ENCODE results near the gene TSPO2.
"Not testable (repeated sequence)": the region's sequence is repeated elsewhere in the genome, so short reads cannot be mapped to it uniquely, and the experiment has no call there.

Gene TSPO2, protein sequence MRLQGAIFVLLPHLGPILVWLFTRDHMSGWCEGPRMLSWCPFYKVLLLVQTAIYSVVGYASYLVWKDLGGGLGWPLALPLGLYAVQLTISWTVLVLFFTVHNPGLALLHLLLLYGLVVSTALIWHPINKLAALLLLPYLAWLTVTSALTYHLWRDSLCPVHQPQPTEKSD

DNA sequence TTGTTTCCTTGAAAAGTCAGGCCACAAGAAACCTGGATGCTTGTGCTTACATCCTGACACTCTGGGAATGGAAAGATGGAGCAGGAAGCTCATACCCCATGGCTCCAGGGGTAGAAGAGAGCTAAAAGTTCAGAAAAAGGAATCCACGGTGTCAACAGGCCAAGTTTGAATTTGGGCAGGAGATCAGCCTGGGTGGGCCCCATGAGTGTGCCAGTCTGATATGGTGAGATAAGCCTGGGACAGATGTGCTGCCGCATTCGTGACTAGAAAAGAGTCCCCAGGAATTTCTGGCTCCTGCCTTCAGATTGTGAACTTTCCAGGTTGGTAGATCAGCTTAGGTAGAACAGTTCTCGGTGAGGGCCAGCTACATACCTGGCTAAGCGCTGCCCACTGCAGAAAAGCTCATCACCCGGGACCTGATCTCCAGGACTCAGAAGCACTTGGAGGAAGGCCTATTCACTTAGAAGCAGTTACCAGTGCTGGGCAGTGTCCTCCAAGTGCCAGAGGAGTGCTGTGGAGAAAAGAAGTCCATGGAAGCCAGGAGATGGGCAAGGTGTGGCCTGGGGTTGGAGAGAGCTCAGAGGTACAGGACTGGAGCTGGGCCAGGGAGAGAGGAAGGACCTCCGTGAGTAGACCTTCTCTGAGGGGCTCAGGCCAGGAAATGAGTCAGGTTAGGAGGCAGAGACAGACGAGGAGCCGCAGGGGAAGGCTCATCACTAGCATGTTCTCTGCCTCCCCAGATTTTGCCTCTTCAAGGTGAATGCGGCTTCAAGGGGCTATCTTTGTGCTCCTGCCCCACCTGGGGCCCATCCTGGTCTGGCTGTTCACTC lies at the start of gene TSPO2:
Gene TSPO2 (plus strand): TSS at position 242 of the 830 bp plus-strand sequence. CDS start 519 bp downstream, at position 761.
- DNase-seq (ENCODE audit: low spot score), result no peak
- FAIRE-seq, result no peak

DNA sequence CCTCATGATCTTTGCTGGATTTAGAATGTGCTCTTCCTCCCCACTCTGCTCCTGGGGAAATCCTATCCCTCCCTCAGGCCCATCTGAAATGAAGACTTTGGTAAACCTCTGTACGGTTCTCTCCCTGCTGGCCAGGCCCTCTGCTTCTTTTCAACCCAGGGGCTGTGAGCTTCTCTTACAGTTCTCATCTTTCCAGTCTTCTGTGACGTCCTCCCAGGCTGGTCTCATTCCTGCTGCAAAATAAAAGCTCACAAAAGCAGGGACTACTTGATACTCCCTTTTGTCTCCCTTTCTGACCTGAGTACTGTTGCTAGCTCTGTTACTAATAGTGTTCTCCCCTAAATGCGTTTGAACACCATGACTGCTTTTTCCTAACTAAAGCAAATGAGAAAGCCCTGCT lies 49.5 kb upstream of the TSPO2 start:
- DNase-seq (ENCODE audit: low spot score), result no peak

DNA sequence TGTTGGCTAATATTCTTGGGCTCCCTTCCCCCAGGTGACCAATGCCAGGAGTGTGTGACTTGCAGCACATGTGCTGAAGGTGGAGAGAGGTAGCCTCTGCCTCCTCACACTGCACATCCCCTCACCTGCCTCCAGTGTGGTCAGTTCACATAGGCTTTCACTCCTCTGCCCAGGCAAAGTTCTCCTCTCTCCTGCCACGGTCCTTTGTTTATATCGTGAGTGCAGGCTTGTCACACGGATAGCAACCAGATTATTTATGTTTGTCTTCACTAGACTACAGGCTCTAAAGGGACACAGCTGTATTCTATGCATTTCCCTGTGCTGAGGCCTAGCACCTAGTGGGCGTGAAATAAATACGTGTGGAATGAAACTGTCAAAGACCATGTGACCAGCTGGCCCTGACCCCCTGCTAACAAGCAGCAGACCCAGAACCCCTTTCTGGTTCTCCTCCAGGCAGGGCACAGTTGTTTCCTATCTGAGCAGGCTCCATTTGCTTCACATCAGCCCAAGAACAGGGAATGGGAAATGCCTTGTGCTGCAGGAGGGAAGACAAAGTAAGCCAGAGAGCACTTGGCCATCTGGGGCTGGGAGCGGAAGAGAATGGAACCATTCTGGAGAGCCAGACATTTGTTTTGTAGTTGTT lies 45.6 kb upstream of the TSPO2 start:
- FAIRE-seq (no peak), DNase-seq (ENCODE audit: low spot score) (peak; percentile 22)

More for the DNA sequence above, 49.5 kb upstream of the TSPO2 start:
- FAIRE-seq, result no peak

DNA sequence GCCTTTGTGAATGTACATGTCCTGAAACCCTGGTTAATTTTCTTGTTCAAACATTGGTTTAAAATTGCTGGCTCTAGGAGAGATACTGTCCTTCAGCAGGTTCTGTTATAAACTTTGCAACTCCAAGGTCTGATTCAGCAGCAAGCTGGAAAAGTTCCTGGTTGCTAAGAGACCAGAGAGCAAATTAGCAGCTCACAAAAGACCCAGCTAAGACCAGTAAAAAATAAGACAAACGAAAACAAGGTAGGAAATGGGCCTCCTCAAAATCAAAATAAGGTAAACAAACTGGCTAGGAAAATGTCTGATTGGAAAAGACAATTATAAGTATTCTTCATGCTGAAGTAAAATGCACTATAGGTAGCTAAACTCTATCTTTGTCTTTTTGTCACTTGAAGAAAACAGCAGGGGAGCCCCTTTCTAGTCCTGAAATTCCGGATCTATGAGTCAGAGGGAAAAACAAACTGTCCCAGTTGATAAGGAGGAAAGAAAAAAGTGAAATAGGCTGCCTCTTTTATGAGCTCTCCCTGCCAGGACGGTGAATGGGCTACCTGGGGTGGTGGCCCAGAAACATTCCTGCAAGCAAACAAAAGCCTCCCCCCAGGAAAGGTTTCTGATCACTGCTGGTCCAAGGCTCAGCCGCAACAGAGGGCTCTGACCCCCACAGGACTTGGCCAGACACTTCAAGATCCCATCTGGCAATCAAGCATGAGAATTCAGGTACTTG lies 44.9 kb upstream of the TSPO2 start:
- DNase-seq (ENCODE audit: low spot score), result peak; percentile 94
- peak; percentile 87 for FAIRE-seq

DNA sequence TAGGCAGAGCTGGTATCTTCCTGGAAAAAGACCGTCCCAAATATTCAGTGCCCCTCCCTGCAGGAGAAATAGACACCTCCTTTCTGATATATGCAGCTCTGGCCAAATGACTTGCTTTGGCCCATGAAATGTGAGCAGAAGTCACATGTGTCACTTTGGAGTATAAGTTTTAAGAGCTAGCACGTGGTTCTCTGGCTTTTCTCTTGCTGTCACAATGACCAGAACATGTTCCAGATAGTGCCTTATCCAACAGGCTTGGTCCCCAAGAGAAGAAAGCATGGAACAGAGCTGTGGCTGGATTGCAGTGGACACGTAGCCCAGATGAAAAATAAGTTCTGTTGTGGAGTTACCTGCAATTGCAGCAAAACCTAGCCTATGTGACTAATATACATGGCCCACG lies 43.6 kb upstream of the TSPO2 start:
- DNase-seq (ENCODE audit: low spot score) (no peak), FAIRE-seq (no peak)

DNA sequence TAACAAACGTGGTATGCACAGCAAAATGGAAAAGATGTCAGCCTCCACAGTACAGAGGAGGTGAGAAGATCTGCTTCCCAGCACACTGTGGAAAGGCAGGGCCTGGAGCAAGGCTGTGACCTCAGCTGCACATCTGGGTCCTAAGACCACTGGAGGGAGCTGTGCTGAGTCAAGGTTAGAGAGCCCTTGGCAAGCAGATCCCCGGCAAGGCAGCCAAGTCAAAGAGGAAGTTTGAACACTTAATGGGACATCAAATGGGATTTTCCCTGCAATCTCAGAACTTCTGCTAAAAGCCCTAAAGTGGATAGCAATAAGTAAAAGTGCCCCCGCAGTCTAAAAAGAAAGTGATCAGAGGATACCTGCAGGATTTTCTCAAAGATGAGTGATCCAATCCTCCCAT lies 42.7 kb upstream of the TSPO2 start:
- FAIRE-seq (no peak), DNase-seq (ENCODE audit: low spot score) (peak; percentile 48)

DNA sequence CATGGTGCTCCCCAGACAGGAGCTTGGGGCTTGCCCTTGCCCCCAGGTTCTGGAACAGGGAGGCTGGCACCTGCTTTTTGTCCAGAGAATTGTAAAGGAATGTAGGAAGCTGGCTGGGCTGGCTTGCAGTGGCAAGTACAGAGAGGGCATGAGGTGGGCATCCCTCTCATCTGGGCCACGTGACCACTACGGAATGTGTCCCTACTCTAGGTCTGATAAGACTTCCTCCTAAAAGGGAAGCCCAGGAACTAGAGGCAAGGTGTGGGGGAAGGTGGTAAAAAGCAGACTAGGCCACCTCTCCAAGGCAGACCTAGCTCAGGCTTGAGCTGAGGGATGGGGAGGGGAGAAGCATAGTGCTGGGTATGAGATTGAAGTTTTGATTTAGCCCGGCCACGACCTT lies 42.0 kb upstream of the TSPO2 start:
- no peak for DNase-seq (ENCODE audit: low spot score)
- no peak for FAIRE-seq

DNA sequence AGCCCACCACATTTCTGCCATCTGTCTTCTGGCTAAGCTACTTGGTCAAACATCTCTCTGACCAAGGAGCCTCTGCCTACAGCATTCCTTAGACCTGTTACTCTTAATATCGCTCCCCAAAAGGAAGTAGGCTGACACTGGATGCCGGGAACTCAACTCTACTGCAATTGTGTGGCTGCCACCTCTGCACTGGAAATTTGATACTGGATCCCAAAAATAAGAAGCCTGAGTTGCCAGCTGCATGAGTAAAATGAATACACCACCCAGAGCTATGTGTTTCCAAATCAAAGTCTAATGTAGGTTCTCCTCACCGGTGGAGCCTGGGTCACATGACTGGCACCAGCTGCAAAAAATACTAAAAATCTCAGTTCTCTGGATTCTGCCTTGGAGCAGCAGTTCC lies 40.1 kb upstream of the TSPO2 start:
- DNase-seq (ENCODE audit: low spot score), result no peak
- FAIRE-seq, result no peak

DNA sequence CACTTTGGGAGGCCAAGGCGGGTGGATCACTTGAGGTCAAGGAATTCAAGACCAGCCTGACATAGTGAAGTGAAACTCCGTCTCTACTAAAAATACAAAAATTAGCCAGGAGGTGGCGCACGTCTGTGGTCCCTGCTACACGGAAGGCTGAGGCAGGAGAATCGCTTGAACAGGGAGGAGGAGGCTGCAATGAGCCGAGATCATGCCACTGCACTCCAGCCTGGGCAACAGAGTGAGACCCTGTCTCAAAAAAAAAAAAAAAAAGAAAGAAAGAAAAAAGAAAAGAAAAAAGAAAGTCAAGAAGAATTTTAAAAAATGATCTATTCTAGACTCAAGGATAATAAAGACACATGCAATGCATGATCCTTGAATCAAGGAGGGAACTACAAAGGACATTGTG lies 36.0 kb upstream of the TSPO2 start:
- not testable (repeated sequence) for FAIRE-seq
- DNase-seq (ENCODE audit: low spot score), result peak; percentile 46

DNA sequence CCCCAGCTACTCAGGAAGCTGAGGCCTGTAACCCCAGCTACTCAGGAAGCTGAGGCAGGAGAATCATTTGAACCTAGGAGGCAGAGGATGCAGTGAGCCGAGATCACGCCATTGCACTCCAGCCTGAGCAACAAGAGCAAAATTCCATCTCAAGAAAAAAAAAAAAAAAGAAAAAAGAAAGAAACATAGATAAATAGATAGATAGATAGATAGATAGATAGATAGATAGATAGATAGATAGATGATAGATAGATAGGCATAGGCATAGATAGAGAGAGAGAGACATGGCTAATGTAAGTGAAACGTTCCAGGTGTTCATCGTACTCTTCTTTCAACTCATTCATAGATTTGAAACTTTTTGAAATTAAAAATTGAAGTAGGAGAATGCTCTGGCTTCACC lies 35.3 kb upstream of the TSPO2 start:
- not testable (repeated sequence) for FAIRE-seq; DNase-seq (ENCODE audit: low spot score)

DNA sequence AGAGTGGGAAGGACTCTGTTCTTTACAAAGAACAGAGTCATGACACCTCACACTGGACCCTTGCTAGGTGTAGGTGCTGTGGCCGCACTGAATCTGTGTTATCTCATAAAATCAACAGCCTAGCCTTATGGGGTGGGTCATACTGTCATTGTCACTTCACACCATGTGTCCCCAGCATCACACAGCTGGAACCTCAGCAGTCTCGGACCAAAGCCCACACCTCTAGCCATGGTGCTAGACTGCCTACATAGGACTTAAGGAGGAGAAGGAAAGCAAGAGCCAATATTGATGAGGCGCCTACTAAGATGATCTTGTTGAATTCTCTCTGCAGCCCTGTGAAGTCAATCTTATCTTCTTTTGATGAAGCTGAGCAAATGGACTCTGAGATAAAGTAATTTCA lies 34.3 kb upstream of the TSPO2 start:
- DNase-seq (ENCODE audit: low spot score) (no peak), FAIRE-seq (no peak)

DNA sequence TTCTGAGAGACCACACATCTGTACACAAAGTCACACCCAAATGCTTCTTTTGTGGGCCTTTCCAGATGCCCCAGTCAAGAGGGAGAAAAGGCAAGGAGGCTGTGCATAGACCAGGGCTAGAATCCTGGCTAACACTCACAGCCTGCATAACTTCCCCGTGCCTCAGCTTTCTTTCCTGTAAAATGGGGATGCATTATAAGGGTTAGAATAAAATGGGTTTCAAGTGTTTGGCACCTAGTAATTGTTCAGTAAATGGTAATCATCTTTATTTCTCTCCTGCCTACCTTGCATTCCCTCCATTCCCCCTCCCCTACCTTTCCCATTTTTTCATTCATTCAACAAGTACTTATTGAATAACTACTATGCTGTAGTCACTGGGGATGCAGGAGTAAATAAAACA lies 32.6 kb upstream of the TSPO2 start:
- DNase-seq (ENCODE audit: low spot score) (no peak), FAIRE-seq (no peak)

DNA sequence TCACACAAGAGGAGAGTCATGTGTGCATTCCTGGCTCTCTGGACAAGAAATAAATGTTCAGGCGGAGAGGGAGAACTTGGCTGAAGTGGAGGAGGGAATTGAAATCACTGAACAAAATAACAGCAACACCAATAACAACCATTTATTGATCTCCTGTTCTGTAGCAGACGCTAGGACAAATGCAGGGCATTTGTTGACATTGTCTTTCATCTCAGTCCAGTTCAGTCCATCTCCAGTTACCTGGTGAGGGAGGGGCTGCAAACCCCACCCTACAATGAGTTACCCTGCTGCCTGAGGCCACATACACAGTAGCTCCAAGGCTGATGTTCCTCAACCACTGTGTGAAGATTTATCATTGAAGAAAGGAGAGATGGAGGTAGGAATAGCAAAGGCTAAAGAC lies 30.6 kb upstream of the TSPO2 start:
- no peak for FAIRE-seq
- no peak for DNase-seq (ENCODE audit: low spot score)

DNA sequence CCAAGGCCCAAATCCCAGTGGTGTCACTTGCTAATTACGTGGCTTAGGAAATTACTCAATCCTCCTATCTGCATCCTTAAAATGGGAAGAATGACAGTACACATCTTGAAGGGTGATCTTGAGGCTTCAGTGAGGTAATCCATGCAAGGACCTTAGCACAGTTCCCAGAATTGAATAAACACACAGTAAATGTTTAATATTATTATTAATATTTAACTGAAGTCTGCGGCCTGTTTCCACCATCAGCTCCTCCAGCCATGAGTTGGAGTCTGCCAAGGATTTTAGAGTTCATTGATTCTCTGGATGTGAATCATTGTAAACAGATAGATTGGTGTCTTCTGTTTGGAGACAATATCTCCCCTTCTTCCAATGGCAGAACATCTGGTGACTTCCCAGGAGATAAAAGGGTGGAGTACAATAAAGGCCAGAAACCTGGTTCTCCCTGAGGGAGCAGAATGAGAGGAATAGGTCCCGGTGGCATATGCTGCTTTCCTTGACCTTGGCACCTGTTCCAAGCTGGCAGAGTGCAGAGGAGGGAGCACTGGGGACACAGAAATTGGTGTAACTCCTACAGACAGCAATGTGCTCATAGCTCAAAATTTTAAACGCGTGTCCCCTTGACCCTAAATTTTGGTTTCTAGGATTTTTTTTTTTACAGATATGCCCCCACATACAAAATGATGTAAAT lies 28.7 kb upstream of the TSPO2 start:
- DNase-seq (ENCODE audit: low spot score), result peak; percentile 70
- peak; percentile 96 for FAIRE-seq

DNA sequence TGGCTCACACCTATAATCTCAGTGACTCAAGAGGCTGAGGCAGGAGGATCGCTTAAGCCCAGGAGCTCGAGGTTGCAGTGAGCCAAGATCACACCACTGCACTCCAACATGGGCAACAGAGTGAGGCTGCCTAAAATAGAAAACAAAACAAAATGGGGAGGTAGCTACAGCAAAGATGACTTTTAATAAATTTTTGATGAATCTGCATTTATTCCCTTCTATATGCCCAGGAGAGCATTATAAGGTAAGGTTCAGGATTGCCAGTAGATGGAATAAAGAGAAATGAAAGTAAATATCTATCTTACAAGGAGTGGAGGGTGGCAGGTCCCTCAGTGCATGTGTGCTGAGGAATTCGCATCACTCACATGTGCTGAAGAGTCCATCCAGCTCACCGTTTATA lies 27.5 kb upstream of the TSPO2 start:
- FAIRE-seq (no peak), DNase-seq (ENCODE audit: low spot score) (no peak)

DNA sequence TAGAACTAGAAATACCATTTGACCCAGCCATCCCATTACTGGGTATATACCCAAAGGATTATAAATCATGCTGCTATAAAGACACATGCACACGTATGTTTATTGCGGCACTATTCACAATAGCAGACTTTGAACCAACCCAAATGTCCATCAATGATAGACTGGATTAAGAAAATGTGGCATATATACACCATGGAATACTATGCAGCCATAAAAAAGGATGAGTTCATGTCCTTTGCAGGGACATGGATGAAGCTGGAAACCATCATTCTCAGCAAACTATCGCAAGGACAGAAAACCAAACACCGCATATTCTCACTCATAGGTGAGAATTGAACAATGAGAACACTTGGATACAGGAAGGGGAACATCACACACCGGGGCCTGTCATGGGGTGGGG lies 26.4 kb upstream of the TSPO2 start:
- FAIRE-seq; DNase-seq (ENCODE audit: low spot score): not testable (repeated sequence)

DNA sequence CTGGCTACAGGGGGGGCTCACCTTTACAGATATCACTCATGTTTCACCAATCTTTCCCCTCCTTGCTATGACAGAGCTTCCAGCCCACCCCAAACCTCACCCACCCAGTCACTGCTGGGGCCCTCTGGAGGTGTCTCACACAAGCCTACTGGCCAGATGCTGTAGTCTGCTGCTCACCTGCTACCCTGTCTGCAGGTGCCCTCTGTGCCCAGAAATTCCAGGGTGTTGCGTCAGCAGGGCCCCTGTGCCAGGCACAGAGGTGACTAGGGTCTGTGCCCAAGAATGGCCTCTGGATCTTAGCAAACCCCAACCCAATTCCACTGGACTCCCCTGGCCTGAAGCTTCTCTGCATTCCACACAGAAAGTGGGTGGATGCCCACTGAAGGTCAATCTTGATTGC lies 24.6 kb upstream of the TSPO2 start:
- DNase-seq (ENCODE audit: low spot score), result no peak
- no peak for FAIRE-seq

DNA sequence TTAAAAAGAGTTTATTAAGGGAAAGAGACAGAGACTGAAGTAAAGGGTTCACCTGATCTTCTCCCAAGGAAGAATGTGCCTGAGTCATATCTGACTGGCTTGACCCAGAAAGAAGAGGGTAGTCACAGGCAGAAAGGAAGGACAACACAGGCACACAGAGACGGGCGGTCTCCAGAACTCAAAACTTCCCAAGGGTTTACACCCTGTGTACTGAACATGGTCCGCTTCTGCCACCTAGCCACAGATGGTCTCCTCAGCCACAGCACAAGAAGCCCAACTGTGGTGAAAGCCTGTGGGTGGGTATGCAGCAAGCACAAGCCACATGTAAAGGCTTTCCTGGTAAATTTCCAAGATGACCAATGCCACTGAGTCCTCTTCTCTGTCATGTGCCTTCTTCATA lies 20.4 kb upstream of the TSPO2 start:
- DNase-seq (ENCODE audit: low spot score), result peak; percentile 67

DNA sequence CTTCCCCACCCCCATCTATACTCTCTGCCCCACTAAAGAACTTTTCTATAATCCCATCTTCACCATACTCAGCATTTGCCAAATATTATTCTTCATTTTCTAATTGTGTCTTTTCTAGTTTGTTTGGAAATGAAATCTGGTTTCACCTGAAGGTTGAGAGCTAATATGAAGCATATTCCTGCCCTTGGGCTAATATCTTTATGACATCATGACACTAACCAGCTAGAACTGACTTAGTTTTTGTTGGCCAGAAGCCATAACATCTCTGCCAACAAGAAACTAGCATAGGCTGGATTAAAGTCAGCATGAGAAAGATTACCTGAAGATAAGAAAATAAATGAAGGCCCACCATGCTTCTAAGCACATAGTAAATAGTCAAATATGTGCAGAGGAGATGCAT lies 20.0 kb upstream of the TSPO2 start:
- DNase-seq (ENCODE audit: low spot score) (no peak), FAIRE-seq (no peak)

More for the DNA sequence above, 20.4 kb upstream of the TSPO2 start:
- no peak for FAIRE-seq

DNA sequence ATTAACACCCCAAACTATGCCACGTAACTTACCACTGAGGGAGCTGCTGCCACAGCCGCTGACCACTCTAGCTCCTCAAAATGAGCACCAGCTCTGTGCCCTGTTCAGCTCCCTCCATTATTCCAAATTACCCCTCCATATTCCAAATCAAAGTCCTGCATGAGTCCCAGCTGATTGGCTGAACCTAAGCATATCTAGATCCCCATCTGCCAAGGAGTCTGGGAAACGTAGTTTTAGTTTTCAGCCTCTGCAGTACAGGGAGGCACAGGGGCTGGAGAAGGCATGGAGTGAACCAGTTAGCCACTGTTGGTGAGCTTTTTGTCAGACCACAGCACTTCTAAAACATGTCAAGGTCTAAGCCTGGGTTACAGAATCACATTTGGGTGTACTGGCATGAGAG lies 19.2 kb upstream of the TSPO2 start:
- DNase-seq (ENCODE audit: low spot score) (no peak), FAIRE-seq (no peak)

DNA sequence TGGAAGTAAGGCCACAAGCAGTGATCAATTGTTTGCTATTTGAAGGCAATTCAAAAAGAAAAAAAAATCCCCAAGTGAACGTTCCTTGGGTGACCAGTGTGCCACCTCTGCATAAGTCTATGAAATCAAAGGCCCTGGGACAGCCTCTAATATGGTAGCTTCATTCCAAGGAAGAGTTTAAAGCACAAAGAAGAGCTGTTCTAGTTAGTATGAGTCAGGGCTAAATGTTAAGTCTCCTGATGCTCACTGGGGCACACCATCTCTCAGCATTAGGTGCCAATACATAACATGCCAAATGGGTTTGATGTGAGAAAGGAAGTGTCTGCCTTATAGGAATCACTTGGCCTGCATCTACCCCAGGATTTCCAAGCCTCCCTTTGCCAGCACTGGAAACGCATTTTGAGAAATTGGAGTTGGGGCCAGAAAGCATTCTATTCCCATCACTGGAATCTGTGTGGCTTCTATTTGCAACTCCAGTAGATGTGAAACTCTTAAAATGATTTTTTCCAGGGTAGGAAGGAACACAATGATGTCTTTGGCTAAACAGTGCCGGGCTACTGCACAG lies 16.2 kb upstream of the TSPO2 start:
- FAIRE-seq (no peak), DNase-seq (ENCODE audit: low spot score) (no peak)

All from RCC 7860 (cell line).